GM06990 (cell line): ENCODE measurements around the gene SRL.

ENCODE experiments used
- DNase-seq: peaks from one replicate; pipeline ENCODE4 v3.0.0-alpha.2; 2011; ENCODE audit not compliant: insufficient read length; ENCODE audit errors: extremely low read depth
- H3K27me3 ChIP-seq: replicated peaks from 2 replicates; pipeline ENCODE4 v1.6.0; 2011; ENCODE audit warnings: low read length; ENCODE audit not compliant: control insufficient read depth, insufficient read depth
- H3K36me3 ChIP-seq: 2 replicates; pipeline ENCODE4 v1.5.1; 2011; ENCODE audit warnings: low read length; ENCODE audit not compliant: control insufficient read depth, insufficient read depth
- H3K4me3 ChIP-seq: replicated peaks from 2 replicates; pipeline ENCODE4 v1.5.1; 2011; ENCODE audit warnings: low read depth, mild to moderate bottlenecking, control low read depth, low read length
- CTCF ChIP-seq: IDR thresholded peaks from 2 replicates; pipeline ENCODE4 v1.5.1; 2011; ENCODE audit warnings: low read length, control low read depth, mild to moderate bottlenecking, inconsistent platforms; ENCODE audit not compliant: insufficient read depth, poor library complexity, severe bottlenecking

Gene SRL

GRCh38 chr16:4231367-4231766, 10.5 kb downstream of the SRL start:
- no peak for DNase-seq
- H3K27me3 ChIP-seq = no peaks in the 10 kb centered on the region; the same call in 1 of the 2 replicates
- H3K4me3 ChIP-seq = no peak overlapping the region
- no peak for TF ChIP-seq CTCF
- no peaks in the 10 kb centered on the region for H3K36me3 ChIP-seq

GRCh38 chr16:4227040-4227332, 14.9 kb downstream of the SRL start:
- TF ChIP-seq CTCF = no peak
- no peaks in the 10 kb centered on the region for H3K27me3 ChIP-seq

GRCh38 chr16:4226251-4227039, 15.4 kb downstream of the SRL start:
- Histone ChIP-seq H3K36me3 (no peaks in the 10 kb centered on the region), H3K4me3 (no peak overlapping the region), H3K27me3 (no peaks in the 10 kb centered on the region)
- no peak for TF ChIP-seq CTCF
- no peak for DNase-seq

More at GRCh38 chr16:4227040-4227332, 14.9 kb downstream of the SRL start:
- no peak for DNase-seq
- H3K36me3 ChIP-seq = no peaks in the 10 kb centered on the region
- H3K4me3 ChIP-seq = no peak overlapping the region

- Histone ChIP-seq H3K27me3 (no peaks in the 10 kb centered on the region), H3K4me3 (no peak overlapping the region), H3K36me3 (no peaks in the 10 kb centered on the region)
- no peak for DNase-seq
- no peak for TF ChIP-seq CTCF
Measured at GRCh38 chr16:4225075-4225474, 16.8 kb downstream of the SRL start.

GRCh38 chr16:4220358-4220757, 21.5 kb downstream of the SRL start:
- no peak overlapping the region for H3K4me3 ChIP-seq
- H3K36me3 ChIP-seq = no peaks in the 10 kb centered on the region
- DNase-seq = no peak
- no peak for TF ChIP-seq CTCF
- no peaks in the 10 kb centered on the region for H3K27me3 ChIP-seq

GRCh38 chr16:4218202-4218601, 23.7 kb downstream of the SRL start:
- Histone ChIP-seq H3K36me3 (no peaks in the 10 kb centered on the region), H3K27me3 (no peaks in the 10 kb centered on the region), H3K4me3 (no peak overlapping the region)
- no peak for DNase-seq
- TF ChIP-seq CTCF = no peak
